ENCODE measurements around the gene WARS2.
"Not testable (repeated sequence)": the region's sequence is repeated elsewhere in the genome, so short reads cannot be mapped to it uniquely, and the experiment has no call there.

WARS2 gene

DNA sequence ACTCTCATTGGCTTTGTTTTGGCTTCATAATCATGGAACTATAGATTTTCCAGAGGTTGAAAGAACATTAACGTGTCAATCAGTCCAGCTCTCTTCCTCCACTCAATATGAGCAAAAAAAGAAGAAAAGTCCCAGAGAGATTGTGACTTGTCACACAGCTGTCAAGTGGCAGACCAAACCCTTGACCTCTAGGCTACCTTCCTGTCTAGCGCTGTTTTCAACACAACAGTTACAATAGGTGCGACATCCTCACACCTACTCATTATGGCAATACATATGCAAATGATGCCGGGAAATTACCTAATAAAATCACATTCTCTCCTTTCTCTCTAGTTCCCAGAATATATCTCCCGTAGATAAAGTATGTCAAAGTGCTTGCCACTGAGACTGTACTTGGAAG, 1.1 kb downstream of the WARS2 start:
- peak; percentile 13 for DNase-seq

DNA sequence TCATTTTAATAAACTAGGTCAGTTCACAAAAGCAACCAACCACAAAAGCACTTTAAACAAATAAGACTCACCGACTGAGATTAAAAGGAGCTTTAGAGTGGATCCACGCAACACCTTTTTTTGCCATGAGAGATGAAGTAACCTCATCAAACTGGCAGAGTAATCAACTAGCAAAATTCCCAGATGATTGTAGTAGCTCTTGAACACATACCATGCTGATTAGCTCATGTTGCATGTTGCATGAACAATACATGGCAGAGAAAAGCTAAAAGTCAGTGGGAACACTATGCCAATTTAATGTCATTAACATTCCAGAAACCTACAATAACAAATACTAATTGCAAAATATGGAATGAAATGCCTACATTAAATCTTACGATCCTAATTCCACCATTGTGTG, 4.1 kb downstream of the WARS2 start:
- DNase-seq = no peak

DNA sequence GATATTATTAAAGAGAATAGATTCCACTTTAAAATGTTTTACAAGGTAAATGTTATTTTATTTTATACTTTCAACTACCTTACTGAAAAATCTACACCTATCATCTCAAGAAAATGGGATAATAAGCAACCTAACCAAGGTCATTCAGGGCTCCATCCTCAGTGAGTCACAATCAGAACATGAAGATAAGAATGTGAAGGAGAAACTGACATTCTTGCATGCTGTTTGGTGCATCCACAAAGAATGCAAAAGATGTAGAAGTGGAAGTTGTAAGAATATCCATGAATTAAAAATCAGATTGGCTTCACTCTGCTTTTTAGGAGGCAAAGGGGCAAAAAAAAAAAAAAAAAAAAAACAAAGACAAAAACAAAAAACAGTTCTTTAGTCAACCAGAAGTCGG, 6.5 kb downstream of the WARS2 start:
- no peak for DNase-seq

DNA sequence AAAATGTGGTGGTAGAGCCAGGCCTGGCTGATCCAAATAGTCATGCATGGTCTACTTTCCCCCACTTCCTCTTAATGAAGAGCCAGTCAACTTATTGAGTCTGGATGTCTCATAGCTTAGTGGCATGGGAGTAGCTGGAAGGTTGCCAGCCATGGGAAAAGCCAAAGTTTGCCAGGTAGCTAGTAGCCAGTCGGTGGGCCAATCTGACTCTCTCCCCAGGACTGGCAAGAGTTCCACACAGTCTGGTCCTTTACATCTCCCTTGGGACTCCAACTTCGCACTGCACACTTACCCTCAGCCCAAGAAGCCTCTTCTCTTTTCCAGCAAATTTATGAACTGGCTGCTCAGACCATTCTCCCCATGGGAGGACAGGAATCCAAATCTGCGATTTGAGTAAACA, 8.3 kb downstream of the WARS2 start:
- no peak for DNase-seq

DNA sequence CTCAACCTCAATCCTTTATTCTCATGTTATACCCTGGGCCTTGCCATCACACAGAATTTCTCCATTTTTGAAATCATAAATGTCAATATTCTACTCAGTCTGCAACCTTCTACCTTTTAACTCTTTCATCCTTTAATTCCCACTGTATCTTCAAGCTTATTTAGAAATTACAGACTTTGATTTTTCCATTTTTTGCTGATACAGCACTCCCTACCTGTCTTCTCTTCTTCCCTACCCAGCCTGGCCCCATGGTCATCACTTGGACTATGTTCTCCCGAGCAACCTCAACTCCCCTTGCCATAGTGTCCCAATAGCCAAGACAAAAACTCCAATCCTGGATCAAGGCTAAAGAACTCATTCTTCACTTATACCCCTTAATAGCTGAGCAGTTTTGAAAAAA, 14.6 kb downstream of the WARS2 start:
- no peak for DNase-seq

DNA sequence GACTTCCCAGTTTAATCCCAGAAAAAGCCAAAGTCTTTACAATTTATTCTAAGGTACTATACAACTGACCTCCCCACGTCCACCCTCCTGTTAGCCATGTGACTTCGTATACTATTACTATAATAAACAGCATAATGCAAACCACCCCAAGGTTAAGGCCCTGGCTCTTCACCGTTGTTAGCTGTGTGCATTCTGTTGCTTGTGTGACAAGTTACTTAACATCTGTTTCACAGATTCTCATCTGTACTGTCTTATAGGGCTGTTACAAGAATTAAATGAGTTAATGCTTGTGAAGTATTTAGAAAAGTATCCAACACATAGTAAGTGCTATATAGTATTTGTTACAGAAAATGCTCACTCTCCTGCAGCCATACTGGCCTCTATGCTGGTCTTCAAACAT, 15.7 kb downstream of the WARS2 start:
- DNase-seq = no peak

DNA sequence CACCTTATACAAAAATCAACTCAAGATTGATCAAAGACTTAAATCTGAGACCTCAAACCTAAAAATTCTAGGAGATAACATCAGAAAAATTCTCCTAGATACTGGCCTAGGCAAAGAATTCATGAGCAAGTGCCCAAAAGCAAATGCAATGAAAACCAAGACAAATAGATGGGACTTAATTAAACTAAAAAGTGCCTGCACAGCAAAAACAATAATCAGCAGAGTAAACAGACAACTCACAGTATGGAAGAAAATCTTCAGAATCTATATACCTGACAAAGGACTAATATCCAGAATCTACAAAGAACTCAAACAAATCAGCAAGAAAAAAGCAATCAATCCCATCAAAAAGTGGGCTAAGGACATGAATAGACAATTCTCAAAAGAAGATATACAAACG, 18.6 kb downstream of the WARS2 start:
- DNase-seq = not testable (repeated sequence)

DNA sequence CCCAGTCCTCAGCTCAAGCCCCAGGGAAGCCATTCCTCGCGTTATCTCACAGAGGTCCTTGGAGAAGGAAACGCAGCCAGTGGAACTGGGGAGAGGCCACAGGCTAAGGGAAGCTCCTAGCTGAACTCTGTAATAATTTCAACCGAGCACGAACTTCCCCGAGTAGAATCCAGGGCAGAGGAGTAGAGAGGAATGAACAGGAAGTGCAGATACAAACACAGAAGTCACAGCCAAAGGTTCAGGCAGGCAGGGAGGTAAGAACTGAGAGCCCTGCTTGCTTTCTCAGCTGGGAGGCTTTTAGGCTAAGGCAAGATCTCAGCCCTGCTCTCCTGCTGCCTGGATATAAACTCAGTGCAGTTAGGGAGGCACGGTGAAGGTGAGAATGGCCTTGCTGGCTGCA, 23.7 kb downstream of the WARS2 start:
- DNase-seq = no peak

DNA sequence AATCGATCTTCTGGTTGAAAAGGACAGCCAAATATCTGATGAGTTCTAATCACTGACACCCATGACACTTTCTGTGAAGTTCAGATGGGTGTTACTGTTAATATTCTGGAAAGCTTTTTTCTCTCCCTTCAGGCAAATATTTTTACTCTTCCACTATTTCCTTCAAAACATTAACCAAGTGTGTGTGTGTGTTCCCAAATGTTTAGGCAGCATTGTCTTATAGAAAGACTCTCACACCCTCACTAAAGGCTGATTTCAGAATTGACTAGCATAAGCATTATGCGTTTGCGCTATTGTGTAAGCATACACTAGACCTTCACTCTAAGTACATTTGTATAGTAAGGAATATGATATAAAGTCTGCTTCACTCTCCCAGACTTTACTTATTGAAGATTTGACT, 24.7 kb downstream of the WARS2 start:
- no peak for DNase-seq

DNA sequence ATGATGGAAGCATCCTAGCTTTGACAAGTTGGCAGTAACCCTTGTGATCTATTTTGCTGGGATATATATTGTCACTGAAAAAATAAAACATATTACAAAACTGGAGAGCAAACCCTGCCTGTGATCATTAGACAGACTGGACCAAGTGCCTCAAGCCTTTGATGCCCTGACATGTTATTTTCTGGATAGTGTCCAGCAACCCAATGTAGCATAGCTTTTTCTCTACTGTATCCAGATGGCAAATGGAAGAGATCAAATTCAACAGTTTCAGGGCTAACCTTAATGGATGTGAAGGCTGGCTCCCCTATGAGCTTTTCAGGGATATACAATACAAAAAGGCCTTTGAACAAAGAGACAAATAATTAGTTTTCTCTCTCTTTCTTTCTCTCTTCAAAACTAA, 25.1 kb downstream of the WARS2 start:
- DNase-seq = no peak

DNA sequence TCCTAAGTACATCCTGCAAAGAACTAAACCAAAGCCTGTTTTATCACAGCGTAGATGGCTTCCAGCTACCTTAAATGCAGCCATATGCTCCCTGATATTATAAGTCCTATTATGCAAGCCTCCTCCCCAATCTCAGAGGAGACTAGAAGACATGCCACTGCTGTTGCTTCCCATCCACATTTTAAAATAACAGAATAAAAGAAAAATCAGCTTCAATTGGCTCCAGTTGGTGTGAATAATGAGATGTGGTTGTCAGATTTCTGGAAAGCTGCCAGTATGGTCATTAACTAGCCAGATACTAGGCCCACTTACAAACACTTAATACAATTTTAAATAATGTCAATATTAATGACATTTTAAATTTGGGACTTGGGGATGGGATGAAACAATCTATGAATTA, 25.7 kb downstream of the WARS2 start:
- DNase-seq = no peak

DNA sequence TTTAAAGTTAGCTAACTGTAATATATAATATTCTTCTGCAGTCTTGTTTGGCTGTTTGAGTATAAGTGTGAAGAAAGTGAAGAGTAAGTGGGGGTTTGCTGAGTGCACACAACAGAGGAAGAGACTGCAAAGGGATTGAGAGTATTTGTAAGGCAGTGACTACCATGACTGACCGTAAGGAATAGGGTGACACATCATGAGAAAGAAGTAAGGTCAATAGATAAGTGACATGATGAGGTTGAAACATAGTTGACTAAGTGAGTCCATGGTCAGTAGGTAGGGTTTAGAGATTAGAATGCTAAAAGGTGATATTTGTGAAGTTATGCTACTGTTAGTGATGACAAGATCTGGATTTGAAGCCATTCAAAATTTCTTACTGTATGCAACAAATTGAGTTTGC, 27.7 kb downstream of the WARS2 start:
- DNase-seq = no peak

DNA sequence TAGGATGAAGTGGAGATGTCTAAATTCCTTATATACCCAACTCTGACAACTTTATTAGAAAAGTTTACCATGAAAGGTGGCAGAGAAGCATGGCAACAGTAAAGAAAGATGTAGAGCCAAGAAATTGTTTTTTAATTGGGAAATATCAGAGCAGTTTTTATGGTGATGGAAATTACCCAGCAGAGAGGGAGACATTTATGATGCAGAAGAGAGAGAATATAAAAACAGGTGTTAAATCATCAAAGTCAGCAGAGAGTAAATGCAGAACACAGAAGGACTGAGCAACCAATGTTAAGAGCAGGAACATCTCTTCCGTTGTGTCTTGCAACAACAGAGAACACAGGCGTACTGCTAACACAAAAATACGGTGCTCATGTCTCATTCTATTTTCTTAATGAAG, 28.2 kb downstream of the WARS2 start:
- DNase-seq = no peak

DNA sequence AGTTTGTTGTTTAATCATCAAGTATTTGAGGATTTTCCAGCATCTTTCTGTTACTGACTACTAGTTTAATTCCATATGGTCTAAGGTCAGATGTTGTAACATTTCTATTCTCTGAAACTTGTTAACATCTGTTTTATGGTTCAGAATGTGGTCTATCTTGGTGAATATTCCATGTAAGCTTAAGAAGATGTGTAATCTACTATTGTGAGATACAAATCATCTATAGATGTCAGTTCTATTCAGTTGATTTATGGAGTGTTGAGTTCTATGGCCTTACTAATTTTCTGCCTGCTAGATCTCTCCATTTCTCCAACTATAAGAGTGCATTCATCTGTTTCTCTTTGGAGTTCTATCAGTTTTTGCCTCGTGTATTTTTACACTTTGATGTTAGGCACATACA, 31.5 kb downstream of the WARS2 start:
- no peak for DNase-seq

DNA sequence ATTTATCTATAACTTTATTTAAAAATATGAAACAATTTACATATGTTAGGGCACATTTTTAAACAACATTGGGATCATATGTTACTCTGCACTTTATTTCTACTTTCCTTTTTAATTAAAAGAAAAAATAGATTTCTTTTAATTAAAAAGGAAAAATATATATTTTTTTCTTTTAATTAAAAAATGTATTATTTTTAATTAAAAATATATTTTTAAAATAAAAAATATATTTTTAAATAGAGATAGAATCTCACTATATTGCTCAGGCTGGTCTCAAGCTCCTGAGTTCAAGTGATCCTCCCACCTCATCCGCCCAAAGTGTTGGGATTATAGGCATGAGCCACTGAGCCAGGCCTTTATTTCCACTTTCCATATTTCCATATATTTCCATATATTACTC, 36.7 kb downstream of the WARS2 start:
- no peak for DNase-seq

DNA sequence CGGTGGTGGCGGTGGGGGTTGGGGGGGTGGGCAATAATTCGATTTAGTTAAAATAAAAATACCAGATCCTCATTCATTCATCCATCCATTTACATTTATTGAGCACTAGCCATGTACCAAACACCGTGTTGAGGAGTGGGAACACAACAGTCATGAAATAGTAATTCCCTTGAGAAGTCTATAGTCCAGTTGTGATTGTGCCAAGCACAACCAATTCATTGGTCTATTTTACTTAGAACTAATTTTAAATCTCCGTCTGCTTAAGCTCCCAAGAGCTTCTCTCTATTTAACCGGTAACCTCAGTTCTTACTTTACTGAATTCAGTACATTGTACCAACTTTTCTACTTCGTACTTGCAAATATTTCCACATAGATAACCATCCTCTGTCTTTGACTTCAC, 38.4 kb downstream of the WARS2 start:
- DNase-seq = no peak

DNA sequence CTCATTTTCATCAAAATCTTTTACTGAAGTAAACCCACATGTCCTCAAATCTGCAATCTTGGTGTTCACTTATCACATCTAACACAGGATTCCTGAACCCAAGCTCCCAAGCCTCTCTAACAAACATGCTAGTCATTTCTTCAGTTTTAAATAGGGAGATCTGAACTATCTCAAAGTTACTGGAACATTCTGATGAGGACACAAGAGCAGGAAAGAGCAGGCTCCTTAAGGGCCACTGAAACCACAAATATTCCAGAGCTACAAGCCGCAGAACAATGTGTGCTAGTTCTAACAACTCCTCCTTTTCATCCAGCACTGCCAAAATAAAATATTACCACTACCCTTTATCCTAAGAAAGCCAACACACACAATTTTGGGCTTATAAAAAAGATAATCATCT, 38.9 kb downstream of the WARS2 start:
- no peak for DNase-seq

DNA sequence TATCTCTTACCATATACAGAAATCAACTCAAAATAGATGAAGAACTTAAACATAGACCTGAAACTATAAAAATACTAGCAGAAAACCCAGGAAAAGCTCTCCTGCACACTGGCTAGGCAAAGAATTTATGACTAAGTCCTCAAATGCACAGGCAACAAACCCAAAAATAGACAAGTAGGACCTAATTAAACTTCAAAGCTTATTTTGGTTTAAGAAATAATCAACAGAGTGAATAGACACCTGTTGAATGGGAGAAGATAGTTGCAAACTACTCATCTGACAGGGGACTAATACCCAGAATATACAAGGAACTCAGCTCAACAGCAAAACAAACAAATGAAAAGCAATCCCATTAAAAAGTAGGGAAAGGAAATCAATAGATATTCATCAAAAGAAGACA, 40.7 kb downstream of the WARS2 start:
- no peak for DNase-seq

DNA sequence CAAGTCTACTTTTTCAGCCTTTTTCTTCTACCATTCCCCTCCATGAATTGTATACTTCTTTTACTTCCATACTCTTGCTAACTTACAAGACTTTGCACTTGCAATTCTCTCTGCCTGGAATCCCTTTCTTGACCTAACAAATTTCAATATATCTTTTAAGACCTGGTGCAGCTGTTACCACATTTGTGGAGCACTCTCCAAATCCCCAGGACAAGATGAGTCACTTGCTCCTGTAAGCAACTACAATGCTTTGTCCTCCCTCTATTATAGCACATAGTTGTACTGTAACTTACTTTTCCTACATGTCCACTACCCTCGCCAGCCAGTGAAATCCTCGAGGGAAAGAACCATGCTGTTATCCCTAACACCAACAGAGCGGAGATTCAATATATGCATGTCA, 43.1 kb downstream of the WARS2 start:
- DNase-seq = no peak

DNA sequence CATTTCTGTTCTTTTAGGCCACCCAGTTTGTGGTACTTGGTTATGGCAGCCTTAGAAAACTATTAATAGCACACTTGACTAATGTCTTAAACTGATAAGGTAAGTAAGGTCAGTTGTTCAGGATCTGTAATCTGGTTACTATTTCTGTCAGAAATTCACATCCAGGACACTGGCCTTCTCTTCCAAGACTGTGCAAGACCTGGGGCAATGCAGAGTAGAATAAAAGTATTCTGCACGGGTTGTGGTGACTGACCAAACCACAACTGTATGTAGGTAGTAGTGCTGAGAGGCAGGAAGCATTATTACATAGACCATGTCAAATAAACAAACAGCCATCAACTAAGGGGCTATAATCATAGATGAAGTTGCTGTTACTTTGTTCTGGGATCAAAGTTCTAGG, 46.7 kb downstream of the WARS2 start:
- DNase-seq = no peak

DNA sequence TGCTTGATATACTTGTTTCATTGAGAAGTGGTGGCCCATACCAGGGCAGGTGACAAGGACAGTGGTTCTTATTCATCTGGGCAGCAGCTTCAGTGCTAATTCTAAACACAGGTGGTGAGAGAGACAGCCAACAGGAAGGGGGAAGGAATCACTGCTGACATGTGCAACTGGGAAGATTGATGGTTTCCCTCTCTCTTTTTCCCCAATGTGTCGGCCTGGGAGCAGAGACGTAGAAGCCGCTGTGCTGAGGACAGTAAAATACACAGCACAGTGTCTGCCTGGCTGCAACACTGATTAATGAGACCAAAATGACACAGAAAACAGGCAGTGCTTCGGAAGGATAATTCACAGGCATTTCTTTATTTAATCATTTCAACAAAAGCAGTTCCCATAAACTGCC, 48.8 kb downstream of the WARS2 start:
- no peak for DNase-seq

DNA sequence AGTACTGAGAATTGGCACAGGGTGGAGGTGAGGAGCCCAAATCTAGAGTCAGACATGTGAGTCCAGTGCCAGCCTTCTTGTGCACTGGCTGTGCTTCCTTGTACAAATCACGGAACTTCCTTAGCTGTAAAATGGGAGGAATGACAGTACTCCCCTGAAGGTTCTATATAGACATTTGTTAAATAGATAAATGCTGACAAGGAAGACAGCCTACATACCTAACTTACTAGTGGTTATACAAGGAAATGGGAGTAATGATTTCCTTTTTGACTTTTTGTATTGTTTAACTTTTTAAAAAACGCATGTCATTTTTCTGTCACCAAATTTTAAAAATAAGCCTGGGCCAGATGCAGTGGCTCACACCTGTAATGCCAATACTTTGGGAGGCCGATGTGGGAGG, 50.2 kb downstream of the WARS2 start:
- DNase-seq = no peak

DNA sequence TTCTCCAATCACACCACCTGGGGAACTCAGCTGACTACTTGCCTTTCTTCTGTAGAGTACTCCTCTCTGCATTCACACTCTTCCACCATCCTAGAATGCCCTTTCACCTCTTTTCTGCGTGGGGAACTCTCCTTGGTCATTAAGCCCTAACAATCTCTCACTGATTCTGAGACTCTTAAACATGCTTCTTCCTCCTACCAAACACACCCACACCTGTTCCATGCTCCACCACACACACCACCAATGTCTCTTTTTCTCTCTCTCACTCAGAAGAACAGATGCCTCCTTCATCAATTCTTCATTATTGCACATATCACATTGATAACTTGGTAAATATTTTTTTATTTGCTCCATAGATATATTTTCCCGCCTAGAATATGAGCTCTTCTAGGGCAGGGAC, 53.6 kb downstream of the WARS2 start:
- no peak for DNase-seq

DNA sequence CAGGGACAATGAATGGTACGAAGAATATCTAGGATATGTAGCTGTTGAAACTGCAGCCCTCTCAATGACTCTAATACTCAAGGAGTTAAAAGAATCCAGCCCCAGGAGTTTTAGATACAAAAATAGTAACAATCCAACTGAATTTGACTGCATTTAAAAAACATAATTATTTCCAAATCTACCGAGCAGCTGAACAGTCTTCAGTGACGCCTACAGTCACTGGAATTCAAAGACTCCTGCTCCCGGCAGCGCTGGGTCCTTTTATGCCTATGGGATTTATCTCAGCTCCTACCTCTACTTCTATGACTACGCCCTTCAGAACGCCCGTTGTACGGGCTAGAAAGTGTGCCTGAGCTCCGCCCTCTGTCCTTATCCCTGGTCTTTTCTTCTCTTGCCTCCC, 55.7 kb downstream of the WARS2 start:
- DNase-seq = no peak

DNA sequence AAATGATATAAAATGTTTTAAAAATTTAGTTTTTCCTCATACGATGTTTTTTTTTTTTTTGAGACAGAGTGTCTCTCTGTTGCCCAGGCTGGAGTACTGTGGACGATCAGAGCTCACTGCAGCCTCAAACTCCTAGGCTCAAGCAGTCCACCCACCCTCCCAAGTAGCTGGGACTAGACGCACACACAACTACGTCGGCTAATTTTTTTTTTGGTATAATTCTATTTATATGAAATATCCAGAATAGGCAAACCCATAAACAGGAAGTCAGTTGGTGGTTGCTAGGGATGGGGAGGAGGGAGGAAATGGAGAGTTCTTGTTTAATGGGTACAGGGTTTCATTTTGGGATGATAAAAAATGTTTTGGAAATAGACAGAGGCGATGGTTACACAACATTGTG, 56.5 kb downstream of the WARS2 start:
- no peak for DNase-seq

DNA sequence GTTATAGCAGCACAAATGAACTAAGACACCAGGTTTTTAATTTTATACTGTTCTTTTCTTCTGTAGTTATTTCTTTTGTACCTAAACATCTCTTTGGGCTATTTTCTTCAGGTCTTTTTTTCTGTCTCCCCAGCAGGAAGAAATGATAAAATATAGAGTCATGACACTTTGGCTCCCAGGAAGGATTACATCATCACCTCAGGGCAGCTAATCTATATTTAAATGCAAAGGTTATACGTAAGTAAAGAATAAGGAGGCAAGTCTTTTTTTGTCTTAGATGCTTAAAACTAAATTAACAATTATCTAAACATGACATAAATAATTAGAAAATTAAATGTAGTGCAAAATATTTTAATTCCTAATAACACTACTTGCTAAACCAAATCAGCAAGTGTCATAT, 57.0 kb downstream of the WARS2 start:
- DNase-seq = no peak

DNA sequence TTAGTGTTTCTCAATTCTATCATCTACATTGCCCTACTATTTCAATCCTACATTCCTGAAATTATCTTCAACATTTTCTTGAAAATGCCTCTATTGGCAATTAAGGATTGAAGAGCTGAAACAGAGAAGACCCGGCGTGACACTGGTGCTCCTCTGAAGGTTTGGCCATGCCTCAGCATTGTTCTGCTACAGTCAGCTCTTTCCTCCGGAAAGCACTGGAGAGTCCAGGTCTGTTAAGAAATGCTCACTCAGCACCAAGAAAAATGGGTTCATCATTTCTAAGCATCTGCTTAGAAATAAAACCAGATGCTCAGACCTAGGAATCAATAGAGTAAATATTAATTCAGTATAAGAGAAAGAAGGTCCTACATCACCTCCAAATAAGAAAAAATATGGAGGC, 58.8 kb downstream of the WARS2 start:
- DNase-seq = no peak
